Measurements from ENCODE around the gene SV2B.

DNA sequence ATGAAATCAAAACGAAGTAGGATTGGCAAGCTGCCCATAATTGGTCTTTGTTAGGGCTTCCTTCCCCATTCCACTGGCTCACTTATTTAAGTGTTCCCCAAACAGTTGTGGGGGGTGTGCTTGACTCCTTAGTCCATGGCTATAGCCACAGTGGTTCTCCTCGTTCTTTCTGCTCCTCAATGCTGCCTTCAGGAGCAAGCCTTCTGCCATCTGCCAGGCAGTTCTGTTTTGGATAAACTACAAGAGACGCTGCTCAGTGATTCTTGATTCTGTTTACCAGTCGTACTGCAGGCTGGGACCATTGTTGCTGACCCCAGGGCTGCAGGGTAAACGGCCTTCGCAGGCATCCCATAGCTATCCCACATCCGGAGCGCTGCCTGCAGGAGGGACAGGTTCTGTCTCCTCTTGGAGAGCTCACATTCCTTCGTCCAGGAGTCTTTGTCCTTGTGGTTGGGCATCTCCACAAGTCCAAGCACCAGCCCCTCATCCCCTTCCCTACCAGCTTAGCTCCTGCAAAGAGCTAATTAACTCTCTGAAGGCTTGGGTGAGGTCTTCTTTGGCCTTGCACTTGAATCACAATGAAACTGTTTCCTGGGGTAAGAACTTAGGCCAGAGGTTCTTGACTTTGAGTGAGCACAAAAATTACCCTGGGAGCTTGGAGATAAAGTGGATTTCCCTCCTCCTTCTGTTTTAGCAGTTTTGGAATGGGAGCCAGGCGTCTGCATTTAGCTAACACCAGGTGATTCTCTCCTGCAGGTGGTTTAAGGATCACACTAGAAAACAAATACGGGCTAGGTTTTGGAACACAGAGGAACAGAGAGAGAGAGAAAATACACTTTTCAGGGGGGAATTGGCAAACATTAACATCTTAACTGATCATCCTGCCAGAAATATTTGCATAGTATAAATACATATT is 114.9 kb downstream of the SV2B start:
- TF ChIP-seq EZH2 (IDR thresholded peaks at IDR 0.05; ENCODE audit: insufficient read depth, low read length) = no peak
- TF ChIP-seq, protein P1, sequence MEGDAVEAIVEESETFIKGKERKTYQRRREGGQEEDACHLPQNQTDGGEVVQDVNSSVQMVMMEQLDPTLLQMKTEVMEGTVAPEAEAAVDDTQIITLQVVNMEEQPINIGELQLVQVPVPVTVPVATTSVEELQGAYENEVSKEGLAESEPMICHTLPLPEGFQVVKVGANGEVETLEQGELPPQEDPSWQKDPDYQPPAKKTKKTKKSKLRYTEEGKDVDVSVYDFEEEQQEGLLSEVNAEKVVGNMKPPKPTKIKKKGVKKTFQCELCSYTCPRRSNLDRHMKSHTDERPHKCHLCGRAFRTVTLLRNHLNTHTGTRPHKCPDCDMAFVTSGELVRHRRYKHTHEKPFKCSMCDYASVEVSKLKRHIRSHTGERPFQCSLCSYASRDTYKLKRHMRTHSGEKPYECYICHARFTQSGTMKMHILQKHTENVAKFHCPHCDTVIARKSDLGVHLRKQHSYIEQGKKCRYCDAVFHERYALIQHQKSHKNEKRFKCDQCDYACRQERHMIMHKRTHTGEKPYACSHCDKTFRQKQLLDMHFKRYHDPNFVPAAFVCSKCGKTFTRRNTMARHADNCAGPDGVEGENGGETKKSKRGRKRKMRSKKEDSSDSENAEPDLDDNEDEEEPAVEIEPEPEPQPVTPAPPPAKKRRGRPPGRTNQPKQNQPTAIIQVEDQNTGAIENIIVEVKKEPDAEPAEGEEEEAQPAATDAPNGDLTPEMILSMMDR (IDR thresholded peaks at IDR 0.05; ENCODE audit: insufficient read depth, low read depth, low read length) = no peak

All from astrocyte (in vitro differentiated cells and primary cell).